Activated CD8-positive, alpha-beta memory T cell treated with anti-CD3 and anti-CD28 coated beads for 48 hours (primary cell): ENCODE measurements around the gene PHF19.

ENCODE experiments used
- DNase-seq, 3 experiments: peaks; one replicate each; pipeline ENCODE4 v3.0.0-alpha.2; 2020; ENCODE audit warnings: low read depth in 2 of 3, low spot score in 2 of 3

Gene PHF19

DNA sequence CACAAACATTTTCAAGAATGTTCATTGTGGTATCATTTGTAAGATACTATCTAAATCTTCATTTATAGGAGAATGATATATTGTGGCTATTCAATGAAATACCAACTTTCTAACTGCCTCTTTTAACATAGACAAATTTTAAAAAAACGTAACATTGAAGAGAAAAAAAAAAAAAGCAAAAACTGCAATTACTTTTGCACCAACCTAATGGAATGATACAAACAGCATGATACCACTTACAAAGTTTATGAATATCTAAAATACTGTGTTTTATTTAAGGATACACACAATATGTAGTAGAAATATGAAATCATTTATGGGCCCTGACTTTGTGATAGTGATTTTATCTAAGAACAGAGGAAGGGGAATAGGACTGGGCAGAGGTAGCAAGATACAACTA, 58.4 kb downstream of the PHF19 start:
- DNase-seq = no peak

DNA sequence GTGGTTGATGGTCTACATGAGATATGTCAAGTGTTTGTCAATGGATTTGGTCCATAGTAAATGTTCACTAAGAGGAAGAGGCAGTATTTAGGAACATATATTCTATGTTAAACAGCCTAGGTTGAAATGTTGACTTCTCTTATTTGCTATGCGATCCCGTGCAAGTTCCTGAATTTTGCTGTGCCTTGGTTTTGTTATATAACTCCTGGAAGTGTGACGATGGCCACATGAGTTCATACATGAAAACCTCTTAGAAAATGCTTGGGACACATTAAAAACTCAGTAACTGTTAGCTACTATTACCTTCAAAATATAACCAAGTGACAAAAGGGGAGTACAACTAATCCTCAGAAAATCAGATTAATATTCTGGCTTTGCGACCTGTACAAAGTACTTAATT, 61.9 kb downstream of the PHF19 start:
- no peak for DNase-seq

DNA sequence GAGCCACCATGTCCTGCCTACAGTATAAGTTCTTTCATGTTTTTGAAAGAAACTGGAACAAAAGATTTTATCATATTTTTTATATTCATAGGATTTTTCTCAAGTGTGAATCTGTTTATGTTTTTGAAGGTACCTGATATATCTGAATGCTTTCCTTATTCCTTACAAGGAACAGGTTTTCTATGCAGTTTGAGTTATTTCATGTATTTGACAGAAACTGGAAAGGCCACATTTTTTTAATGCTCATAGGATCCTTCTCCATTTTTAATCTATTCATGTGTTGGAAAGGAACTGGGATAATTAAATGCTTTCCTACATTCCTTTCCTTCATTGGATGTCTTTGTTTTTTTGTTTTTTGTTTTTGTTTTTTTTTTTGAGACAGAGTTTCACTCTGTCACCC, 68.1 kb downstream of the PHF19 start:
- DNase-seq = no peak

DNA sequence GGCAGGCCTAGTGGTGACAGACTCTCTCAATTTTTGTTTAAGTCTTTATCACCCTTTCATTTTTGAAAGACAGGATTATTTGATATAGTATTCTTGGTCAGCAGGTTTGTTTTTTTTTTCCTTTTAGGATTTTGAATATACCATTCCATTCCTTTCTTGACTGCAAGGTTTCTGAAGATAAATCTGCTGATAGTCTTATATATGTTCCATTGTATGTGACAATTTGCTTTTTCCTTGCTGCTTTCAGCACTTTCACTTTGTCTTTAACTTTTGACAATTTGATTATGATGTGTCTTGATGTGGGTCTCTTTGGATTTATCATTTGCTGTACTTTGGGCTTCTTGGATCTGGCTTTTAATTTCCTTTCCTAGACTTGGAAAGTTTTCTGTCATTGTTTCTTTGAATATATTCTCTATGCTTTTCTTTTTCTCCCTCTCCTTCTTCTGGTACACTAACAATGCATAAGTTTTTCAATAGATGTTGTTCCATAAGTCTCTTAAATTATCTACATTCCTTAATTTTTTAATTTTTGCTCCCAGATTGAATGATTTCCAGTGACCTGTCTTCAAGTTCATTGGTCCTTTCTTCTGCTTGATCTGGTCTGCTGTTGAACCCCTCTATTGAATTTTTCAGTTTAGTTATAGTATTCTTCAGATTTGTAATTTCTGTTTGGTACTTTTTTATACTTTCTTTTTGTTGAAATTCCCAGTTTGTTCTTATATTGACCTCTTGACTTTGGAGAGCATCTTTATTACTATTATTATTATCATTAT, 69.2 kb downstream of the PHF19 start:
- DNase-seq = no peak
